HepG2 (cell line): ENCODE data around the gene AEBP1. TPM values are rescaled to one million over a fixed set of nuclear protein-coding genes. Genes with fewer than 3 reads are reported as not detected.

Experiments
- ATAC-seq: fragments of 200-7000 bp; cut with Tn5 transposase; 3 replicates; pipeline ENCODE4 v1.9.1; 2020; ENCODE audit warnings: mild to moderate bottlenecking, moderate library complexity
- BruUV-seq: library from RNA; stranded (reverse); fragments of 400-500 nt; replicated peaks from 2 replicates; lab custom pipeline; 2021; lab: Mats Ljungman, UMichigan
- CTCF ChIA-PET: fragments of 300-600 bp; formaldehyde crosslinking; extraction: SDS; loops from one replicate; lab custom pipeline; 2021; ENCODE audit warnings: low total read pairs, inconsistent platforms, low intra/inter-chr PET ratio; lab: Yijun Ruan, JAX
- POLR2A ChIA-PET: fragments of 350-600 bp; sonication (Branson Sonifier 250); formaldehyde crosslinking; loops from one replicate; lab custom pipeline; 2020; ENCODE audit warnings: antibody characterized with exemption, inconsistent platforms; lab: Yijun Ruan, JAX
- DNase-seq: peaks from one replicate; pipeline ENCODE4 v3.0.0-alpha.2; 2015; ENCODE audit warnings: low spot score
- FAIRE-seq: peaks from 3 replicates; lab custom pipeline; 2011; peaks lifted over from hg19 to GRCh38; lab: Jason Lieb, UNC
- H2AFZ ChIP-seq: one replicate; pipeline ENCODE4 v1.6.1; 2011; ENCODE audit warnings: low read length, inconsistent platforms
- H3K27ac ChIP-seq: fragments of 300-600 bp; 3 replicates; pipeline ENCODE4 v1.8.0; 2011; ENCODE audit warnings: mixed run types, mild to moderate bottlenecking, mixed read lengths, low read length, inconsistent platforms; ENCODE audit not compliant: insufficient read depth; ENCODE audit errors: extremely low read length
- H3K27me3 ChIP-seq, 2 experiments: fragments of 200-600 bp in 1 of 2; 2 replicates in 1 of 2; 3 replicates in 1 of 2; pipeline versions ENCODE4 v1.6.0 to v1.8.0; 2011; ENCODE audit warnings: low read length in 2 of 2, mild to moderate bottlenecking in 2 of 2, moderate library complexity in 2 of 2, inconsistent platforms in 1 of 2; ENCODE audit not compliant: insufficient read depth in 2 of 2, control insufficient read depth in 1 of 2
- H3K36me3 ChIP-seq, 2 experiments: fragments of 200-600 bp in 1 of 2; replicated peaks in 1 of 2; 2 replicates in 1 of 2; 3 replicates in 1 of 2; pipeline versions ENCODE4 v1.5.1 to v1.8.0; 2011; ENCODE audit warnings: low read length in 2 of 2, inconsistent platforms in 1 of 2; ENCODE audit not compliant: insufficient read depth in 2 of 2, control insufficient read depth in 1 of 2
- H3K4me1 ChIP-seq: 2 replicates; pipeline ENCODE4 v1.5.1; 2012; ENCODE audit warnings: low read length, inconsistent platforms; ENCODE audit not compliant: insufficient read depth
- H3K4me2 ChIP-seq: 2 replicates; pipeline ENCODE4 v1.6.0; 2011; ENCODE audit warnings: low read depth, low read length, inconsistent platforms
- H3K4me3 ChIP-seq, 3 experiments: fragments of 200-600 bp in 1 of 3; sonication (generic), shearing (Covaris generic) in 1 of 3; replicated peaks in 1 of 3; 2 replicates each; pipeline ENCODE4 v1.5.1; 2011 to 2016; ENCODE audit warnings: low read length in 3 of 3, inconsistent platforms in 2 of 3, low read depth in 2 of 3, mild to moderate bottlenecking in 2 of 3, control low read depth in 1 of 3, mixed read lengths in 1 of 3; ENCODE audit not compliant: insufficient read depth in 1 of 3
- H3K79me2 ChIP-seq: one replicate; pipeline ENCODE4 v1.6.1; 2011; ENCODE audit warnings: low read length, inconsistent platforms; ENCODE audit not compliant: insufficient read depth
- H3K9ac ChIP-seq: 2 replicates; pipeline ENCODE4 v1.6.0; 2011; ENCODE audit warnings: mild to moderate bottlenecking, low read depth, low read length, inconsistent platforms; ENCODE audit not compliant: insufficient read depth
- H3K9me3 ChIP-seq: 2 replicates; pipeline ENCODE4 v1.5.1; 2012; ENCODE audit warnings: mild to moderate bottlenecking, low read length
- H4K20me1 ChIP-seq: 2 replicates; pipeline ENCODE4 v1.6.0; 2011; ENCODE audit warnings: inconsistent platforms, mild to moderate bottlenecking, low read length, moderate library complexity; ENCODE audit not compliant: insufficient read depth
- ATM ChIP-seq: fragments of 450-650 bp; IDR thresholded peaks from 2 replicates; pipeline ENCODE4 v1.7.1; 2017; ENCODE audit warnings: mild to moderate bottlenecking, borderline replicate concordance
- HHEX ChIP-seq: IDR thresholded peaks from 2 replicates; pipeline ENCODE4 v1.6.1; 2016; ENCODE audit warnings: control low read depth
- KLF6 ChIP-seq: IDR thresholded peaks from 2 replicates; pipeline ENCODE4 v1.8.0; 2016; ENCODE audit warnings: missing biosample characterization, missing genetic modification reagents
- MLLT10 ChIP-seq: sonication (generic); formaldehyde crosslinking; IDR thresholded peaks from 2 replicates; pipeline ENCODE4 v1.4.0; 2020; ENCODE audit warnings: missing genetic modification reagents
- TBX2 ChIP-seq: sonication (generic); formaldehyde crosslinking; IDR thresholded peaks from 2 replicates; pipeline ENCODE4 v1.5.0; 2020; ENCODE audit warnings: missing genetic modification reagents, mild to moderate bottlenecking, borderline replicate concordance
- THYN1 ChIP-seq: sonication (generic); formaldehyde crosslinking; IDR thresholded peaks from 2 replicates; pipeline ENCODE4 v1.8.1; 2023; ENCODE audit warnings: low read depth, mild to moderate bottlenecking, moderate library complexity, missing genetic modification reagents, borderline replicate concordance
- ZNF678 ChIP-seq: sonication (generic); formaldehyde crosslinking; IDR thresholded peaks from 2 replicates; pipeline ENCODE4 v1.4.0; 2020; ENCODE audit warnings: mild to moderate bottlenecking, missing genetic modification reagents
- WGBS: methylation state at CpG from one replicate; pipeline ENCODE4 v1.1.6; 2017; ENCODE audit warnings: low lambda C conversion rate; 5-methylcytosine and 5-hydroxymethylcytosine counted together
- in situ Hi-C: cut with HindIII; loops from 2 replicates; pipeline ENCODE4 v1.10.0; 2017; ENCODE audit warnings: low pct_unique_long_range_greater_than_20kb; ENCODE audit not compliant: extremely low pct_ligation_motif_present
- intact Hi-C: fragments of 100-400 bp; cut with micrococcal nuclease; formaldehyde crosslinking; loops from one replicate; pipeline ENCODE4 v1.10.0; 2022; ENCODE audit not compliant: unreplicated experiment
- polyA plus RNA-seq, 8 experiments: library from polyadenylated mRNA; depleted of rRNA in 3 of 8; stranded (reverse) in 7 of 8; unstranded in 1 of 8; fragments of >200 nt; fragmentation: Illumina TruSeq in 4 of 8; extraction: Trizol in 4 of 8; gene quantifications; 2 replicates each; pipeline versions ENCODE4 v1.2.1 to v1.2.3, GENCODE V29; 2011 to 2016; ENCODE audit warnings: low read depth in 4 of 8, missing spikeins in 1 of 8, mixed read lengths in 1 of 8; ENCODE audit not compliant: insufficient read depth in 1 of 8
- total RNA-seq, 5 experiments: library from RNA; depleted of rRNA; stranded (reverse); fragments of >200 nt; fragmentation: Illumina TruSeq; extraction: Trizol; gene quantifications; 2 replicates each; pipeline ENCODE4 v1.2.3, GENCODE V29; 2016; ENCODE audit warnings: low read depth in 1 of 5
- TF ChIP-seq, protein P1 (sequence below): conservative IDR thresholded peaks from 2 replicates; pipeline ENCODE4 v1.6.1; 2018; ENCODE audit warnings: missing genetic modification reagents
- TF ChIP-seq, protein P2 (sequence below): IDR thresholded peaks from 2 replicates; pipeline ENCODE4 v1.6.1; 2012; ENCODE audit warnings: inconsistent platforms

Gene AEBP1
- total and polyA plus RNA-seq, 2 of the 13 experiments (the other 11 are each of a cell fraction or from before 2014, with no cell fraction given) = 0.22 to 0.55 TPM

DNA sequence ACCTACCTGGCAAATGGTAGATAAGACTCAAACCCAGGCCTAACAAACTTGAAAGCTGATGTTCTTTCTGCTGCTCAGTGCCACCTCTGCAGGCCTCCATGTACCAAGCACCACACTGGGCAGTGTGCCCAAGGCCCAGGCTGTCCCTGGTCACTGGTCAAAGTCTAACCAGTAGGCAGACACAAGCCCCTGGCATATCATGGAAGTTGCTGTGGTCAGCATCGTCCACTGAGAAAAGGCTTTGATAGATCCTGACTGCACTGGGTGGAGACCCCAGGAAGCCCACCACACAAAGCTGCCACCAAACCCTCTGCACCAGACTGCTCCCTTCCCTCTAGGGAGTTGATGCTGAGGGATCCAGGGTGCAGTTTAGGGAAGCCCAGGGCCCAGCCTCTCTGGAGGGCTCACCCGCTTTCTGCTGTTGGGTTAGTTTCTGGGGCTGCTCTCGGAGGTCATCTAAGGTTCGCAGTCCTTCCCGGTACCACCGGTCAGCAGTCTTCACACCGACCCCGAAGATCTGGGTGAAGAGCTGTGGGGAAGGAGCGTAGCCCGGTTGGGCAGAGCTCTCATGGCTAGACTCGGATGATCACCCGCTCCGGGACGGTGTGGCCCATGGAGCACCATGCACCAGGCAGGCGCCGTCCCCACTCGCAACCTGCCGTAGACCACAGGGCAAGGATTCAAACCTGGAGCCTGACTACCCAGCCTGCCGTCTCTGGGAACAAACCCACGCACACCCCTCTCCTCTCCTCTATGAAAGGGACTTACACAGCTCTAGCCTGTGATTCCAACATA lies 27.8 kb upstream of the AEBP1 start:
- intact Hi-C loops = no loop called here
- in situ Hi-C loops = no loop called here
- no peak overlapping the region for H3K4me2 ChIP-seq
- peaks cover 24% of the 10 kb centered on the region for H3K4me1 ChIP-seq
- H3K27me3 ChIP-seq = no peaks in the 10 kb centered on the region
- H3K4me3 ChIP-seq = no peak overlapping the region
- no TSS peak for BruUV-seq
- H3K9ac ChIP-seq = no peak overlapping the region
- H3K9me3 ChIP-seq = no peaks in the 10 kb centered on the region
- FAIRE-seq (no peak), ATAC-seq (no peak), DNase-seq (no peak)
- no peak overlapping the region for H3K27ac ChIP-seq
- H2AFZ ChIP-seq = no peak overlapping the region
- CTCF ChIA-PET = no interaction called here
- POLR2A ChIA-PET = no interaction called here
- 98% methylated on average over 8 of the region's 20 CpGs for WGBS
- TF ChIP-seq, protein P1, sequence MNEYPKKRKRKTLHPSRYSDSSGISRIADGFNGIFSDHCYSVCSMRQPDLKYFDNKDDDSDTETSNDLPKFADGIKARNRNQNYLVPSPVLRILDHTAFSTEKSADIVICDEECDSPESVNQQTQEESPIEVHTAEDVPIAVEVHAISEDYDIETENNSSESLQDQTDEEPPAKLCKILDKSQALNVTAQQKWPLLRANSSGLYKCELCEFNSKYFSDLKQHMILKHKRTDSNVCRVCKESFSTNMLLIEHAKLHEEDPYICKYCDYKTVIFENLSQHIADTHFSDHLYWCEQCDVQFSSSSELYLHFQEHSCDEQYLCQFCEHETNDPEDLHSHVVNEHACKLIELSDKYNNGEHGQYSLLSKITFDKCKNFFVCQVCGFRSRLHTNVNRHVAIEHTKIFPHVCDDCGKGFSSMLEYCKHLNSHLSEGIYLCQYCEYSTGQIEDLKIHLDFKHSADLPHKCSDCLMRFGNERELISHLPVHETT (CRISPR knock-in tag) = no peak
- no peak for TF ChIP-seq KLF6 (CRISPR knock-in tag)
- TF ChIP-seq MLLT10 = no peak
- no peak for TF ChIP-seq HHEX (CRISPR knock-in tag)
- TF ChIP-seq TBX2 (CRISPR knock-in tag) = no peak
- no peak for TF ChIP-seq ZNF678 (CRISPR knock-in tag)
- TF ChIP-seq, protein P2, sequence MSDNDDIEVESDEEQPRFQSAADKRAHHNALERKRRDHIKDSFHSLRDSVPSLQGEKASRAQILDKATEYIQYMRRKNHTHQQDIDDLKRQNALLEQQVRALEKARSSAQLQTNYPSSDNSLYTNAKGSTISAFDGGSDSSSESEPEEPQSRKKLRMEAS = no peak
- no peak for TF ChIP-seq THYN1 (CRISPR knock-in tag)
- no peak for TF ChIP-seq ATM
- no peaks in the 10 kb centered on the region for H4K20me1 ChIP-seq
- H3K36me3 ChIP-seq = peaks cover 11 to 29% of the 10 kb centered on the region in 2 experiments; a peak in 4 of 5 replicates
- no peaks in the 10 kb centered on the region for H3K79me2 ChIP-seq
